WERI-Rb-1 (cell line): ENCODE measurements around the gene ARF4.

Experiments
- DNase-seq: peaks from one replicate; pipeline ENCODE4 v3.0.0-alpha.2; 2020
- H3K27ac ChIP-seq: fragments of 250-450 bp; sonication (Bioruptor Pico); 2 replicates; pipeline ENCODE4 v1.5.1; 2020; ENCODE audit warnings: mild to moderate bottlenecking, moderate library complexity
- H3K27me3 ChIP-seq: fragments of 250-450 bp; sonication (Bioruptor Pico); 2 replicates; pipeline ENCODE4 v1.5.1; 2021; ENCODE audit warnings: mild to moderate bottlenecking, low read depth, moderate library complexity; ENCODE audit not compliant: insufficient read depth, severe bottlenecking
- H3K36me3 ChIP-seq: fragments of 250-450 bp; sonication (Bioruptor Pico); 2 replicates; pipeline ENCODE4 v1.5.1; 2020; ENCODE audit warnings: mild to moderate bottlenecking, moderate library complexity
- H3K4me3 ChIP-seq: 2 replicates; pipeline ENCODE4 v1.5.1; 2011; ENCODE audit warnings: low read depth, mild to moderate bottlenecking, control low read depth, low read length
- H3K9me3 ChIP-seq: fragments of 250-450 bp; sonication (Bioruptor Pico); 2 replicates; pipeline ENCODE4 v1.5.1; 2021; ENCODE audit warnings: mild to moderate bottlenecking, moderate library complexity; ENCODE audit not compliant: severe bottlenecking
- TF ChIP-seq, protein P1 (sequence below): IDR thresholded peaks from 2 replicates; pipeline ENCODE4 v1.5.1; 2011; ENCODE audit warnings: low read depth, mild to moderate bottlenecking, control low read depth, inconsistent platforms, low read length

The ARF4 gene

DNA sequence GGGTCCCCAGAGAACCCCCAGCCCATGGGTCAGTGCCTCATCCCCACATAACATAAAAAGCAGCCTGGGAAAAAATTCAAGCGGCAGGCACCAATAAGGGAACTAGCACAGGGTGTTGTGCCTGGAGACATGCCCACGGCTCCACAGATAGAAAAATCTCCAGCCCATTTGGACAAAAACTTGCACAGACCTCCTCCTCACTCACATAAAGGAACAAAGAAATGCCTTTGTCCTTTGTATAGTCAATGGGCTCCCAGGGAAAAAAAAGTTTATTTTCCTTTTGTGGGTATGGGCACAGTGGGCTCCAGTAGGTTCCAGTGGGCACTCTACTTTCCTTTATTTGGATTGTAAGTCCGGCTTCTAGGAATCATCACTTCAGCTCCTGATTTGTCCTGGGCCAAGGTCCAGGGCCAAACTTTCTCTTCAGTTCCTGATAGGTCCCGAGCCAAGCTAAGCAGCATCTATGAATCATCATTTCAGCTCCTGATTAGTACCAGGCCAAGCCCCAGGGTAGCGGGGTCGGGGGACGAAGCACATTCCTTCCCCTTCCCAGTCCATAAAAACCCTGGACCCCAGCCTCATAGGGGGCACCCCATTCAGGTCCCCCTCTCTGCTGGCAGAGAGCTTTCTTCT lies 51.4 kb downstream of the ARF4 start:
- H3K27me3 ChIP-seq, result peaks cover 17% of the 10 kb centered on the region
- H3K27ac ChIP-seq, result no peak overlapping the region
- no peaks in the 10 kb centered on the region for H3K9me3 ChIP-seq
- H3K4me3 ChIP-seq, result no peak overlapping the region
- H3K36me3 ChIP-seq, result no peaks in the 10 kb centered on the region
- no peak for DNase-seq
- TF ChIP-seq, protein P1, sequence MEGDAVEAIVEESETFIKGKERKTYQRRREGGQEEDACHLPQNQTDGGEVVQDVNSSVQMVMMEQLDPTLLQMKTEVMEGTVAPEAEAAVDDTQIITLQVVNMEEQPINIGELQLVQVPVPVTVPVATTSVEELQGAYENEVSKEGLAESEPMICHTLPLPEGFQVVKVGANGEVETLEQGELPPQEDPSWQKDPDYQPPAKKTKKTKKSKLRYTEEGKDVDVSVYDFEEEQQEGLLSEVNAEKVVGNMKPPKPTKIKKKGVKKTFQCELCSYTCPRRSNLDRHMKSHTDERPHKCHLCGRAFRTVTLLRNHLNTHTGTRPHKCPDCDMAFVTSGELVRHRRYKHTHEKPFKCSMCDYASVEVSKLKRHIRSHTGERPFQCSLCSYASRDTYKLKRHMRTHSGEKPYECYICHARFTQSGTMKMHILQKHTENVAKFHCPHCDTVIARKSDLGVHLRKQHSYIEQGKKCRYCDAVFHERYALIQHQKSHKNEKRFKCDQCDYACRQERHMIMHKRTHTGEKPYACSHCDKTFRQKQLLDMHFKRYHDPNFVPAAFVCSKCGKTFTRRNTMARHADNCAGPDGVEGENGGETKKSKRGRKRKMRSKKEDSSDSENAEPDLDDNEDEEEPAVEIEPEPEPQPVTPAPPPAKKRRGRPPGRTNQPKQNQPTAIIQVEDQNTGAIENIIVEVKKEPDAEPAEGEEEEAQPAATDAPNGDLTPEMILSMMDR, result no peak

DNA sequence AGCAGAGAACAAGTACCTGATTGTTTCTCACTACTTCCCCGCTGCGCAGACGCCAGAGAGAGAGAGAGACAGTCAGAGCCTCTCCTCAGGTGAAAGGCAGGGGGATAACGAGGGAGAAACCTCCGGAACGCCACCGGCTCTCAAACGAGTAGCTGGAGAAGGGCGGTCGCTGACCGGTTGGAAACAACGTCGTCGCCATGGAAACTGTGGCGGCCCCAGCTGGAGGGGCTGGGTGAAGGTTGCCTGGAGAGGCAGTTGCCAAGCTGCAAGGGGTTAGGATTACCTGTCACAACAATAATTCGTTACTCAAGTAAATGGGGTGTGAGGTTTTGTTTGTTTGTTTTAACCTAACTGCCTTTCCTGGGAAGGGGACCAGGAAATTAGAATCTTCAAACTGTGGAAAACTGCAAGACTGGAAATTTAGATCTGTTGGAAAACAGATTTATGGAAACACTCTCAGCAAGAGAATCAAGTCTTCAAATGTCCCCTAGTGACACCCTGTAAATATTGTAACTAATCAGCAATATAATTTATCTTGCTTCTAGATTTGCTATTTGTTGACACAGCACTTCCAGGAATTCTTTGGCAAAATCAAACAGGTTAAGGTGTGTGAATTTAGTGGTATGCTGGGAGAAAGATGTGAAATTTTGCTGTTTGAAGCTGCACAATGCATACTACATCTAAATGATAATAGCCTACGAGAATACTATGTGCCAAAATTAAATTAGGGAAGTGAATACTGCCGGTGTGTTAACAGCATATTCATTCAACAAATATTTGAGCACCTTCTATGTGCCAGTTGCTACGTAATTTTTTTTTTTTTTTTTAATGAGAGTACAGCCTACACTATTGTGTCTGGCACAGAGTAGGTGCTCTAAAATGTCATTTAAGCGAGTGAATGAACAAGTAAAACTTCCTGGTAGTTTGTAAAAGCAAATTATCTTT lies 52.7 kb downstream of the ARF4 start, which contains the start of gene DNAH12:
Gene DNAH12 (minus strand): TSS at position 164 of the 945 bp plus-strand sequence. CDS start 1,474 bp downstream, outside the sequence.
- H3K36me3 ChIP-seq, result no peaks in the 10 kb centered on the region
- H3K27ac ChIP-seq, result no peak within 1 kb of the TSS
- TF ChIP-seq, protein P1, result no peak
- peaks cover 17% of the 10 kb centered on the region for H3K27me3 ChIP-seq
- no peaks in the 10 kb centered on the region for H3K9me3 ChIP-seq
- peak; percentile 64 for DNase-seq
- no peak within 1 kb of the TSS for H3K4me3 ChIP-seq

DNA sequence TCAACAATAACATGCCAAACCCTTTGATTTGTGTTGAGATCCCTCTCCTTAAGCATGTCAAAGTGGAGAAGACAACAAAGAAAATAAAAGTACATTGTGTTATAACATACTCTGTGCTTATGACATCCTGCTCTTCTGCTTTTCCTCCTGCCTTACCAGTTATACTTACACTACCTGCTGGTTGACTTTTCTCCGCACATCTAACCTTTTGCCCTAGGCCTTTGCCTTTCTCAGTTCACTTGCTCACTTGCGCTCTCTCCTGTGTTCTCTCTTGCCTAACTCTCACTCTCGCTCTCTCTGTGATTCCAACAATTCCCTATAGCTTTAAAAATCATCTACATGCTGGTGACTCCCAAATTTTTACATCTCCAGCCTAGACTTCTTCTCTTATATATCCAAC lies 58.7 kb downstream of the ARF4 start:
- Histone ChIP-seq H3K27ac (no peak overlapping the region), H3K4me3 (no peak overlapping the region), H3K27me3 (no peaks in the 10 kb centered on the region), H3K36me3 (no peaks in the 10 kb centered on the region), H3K9me3 (no peaks in the 10 kb centered on the region)
- TF ChIP-seq, protein P1, result no peak
- no peak for DNase-seq

DNA sequence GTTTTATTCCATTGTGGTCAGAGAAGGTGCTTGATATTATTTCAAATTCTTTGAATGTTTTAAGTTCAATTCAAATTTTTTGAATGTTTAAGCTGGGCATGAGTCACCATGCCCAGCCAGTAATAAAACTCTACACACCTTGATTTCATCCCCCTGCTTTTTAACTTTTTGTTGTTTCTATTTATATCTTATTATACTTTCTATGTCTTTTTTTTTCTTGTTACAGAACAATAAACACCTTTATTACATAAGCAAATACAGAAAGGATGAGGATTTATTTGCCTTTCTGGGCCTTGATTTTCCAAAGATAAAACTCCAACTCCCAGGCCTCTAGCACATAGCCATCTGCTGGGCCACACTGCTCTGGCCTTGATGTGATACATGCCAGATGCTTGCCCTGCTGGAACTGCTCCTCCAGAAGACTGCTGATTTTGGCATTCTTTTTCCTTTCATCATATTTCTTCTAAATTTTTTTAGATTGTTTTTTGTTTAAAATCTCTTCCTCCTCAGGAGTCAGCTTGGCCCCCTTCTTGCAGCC lies 67.0 kb downstream of the ARF4 start:
- Histone ChIP-seq H3K27me3 (no peaks in the 10 kb centered on the region), H3K27ac (no peak overlapping the region), H3K4me3 (no peak overlapping the region), H3K9me3 (no peaks in the 10 kb centered on the region), H3K36me3 (no peaks in the 10 kb centered on the region)
- no peak for DNase-seq
- TF ChIP-seq, protein P1, result no peak
